Neural crest cell (in vitro differentiated cells): ENCODE measurements around the gene ZNF787. TPM values are rescaled to one million over a fixed set of nuclear protein-coding genes. Genes with fewer than 3 reads are reported as not detected.

Source experiments
- DNase-seq: peaks from one replicate; pipeline ENCODE4 v3.0.0; 2021; ENCODE audit warnings: low read depth, mixed read lengths, low spot score
- H3K27ac Mint-ChIP-seq: one replicate; pipeline ENCODE4 v1.8.0; 2021; ENCODE audit warnings: mild to moderate bottlenecking, mixed read lengths; ENCODE audit not compliant: unreplicated experiment
- H3K27me3 Mint-ChIP-seq: 2 replicates; pipeline ENCODE4 v1.8.0; 2021; ENCODE audit warnings: low read depth, mild to moderate bottlenecking, mixed read lengths
- H3K36me3 Mint-ChIP-seq: 2 replicates; pipeline ENCODE4 v1.8.0; 2021; ENCODE audit warnings: low read depth, mild to moderate bottlenecking, mixed read lengths
- H3K4me1 Mint-ChIP-seq: 2 replicates; pipeline ENCODE4 v1.8.0; 2021; ENCODE audit warnings: mixed read lengths
- H3K4me3 Mint-ChIP-seq: one replicate; pipeline ENCODE4 v1.8.0; 2021; ENCODE audit warnings: mild to moderate bottlenecking, mixed read lengths
- H3K9me3 Mint-ChIP-seq: 2 replicates; pipeline ENCODE4 v1.8.0; 2021; ENCODE audit warnings: mixed read lengths
- CTCF ChIP-seq: fragments of 200-600 bp; sonication (generic); conservative IDR thresholded peaks from 2 replicates; pipeline ENCODE4 v1.5.0; 2021; ENCODE audit warnings: antibody characterized with exemption, mild to moderate bottlenecking
- total RNA-seq: library from RNA; stranded (reverse); gene quantifications from 2 replicates; pipeline ENCODE4 v1.2.1, GENCODE V29; 2021

The ZNF787 gene
- total RNA-seq, 1 donor from 2014 or later = 48.1 TPM

- no peak for TF ChIP-seq CTCF
- Mint-ChIP-seq H3K27me3 (no peaks in the 10 kb centered on the region), H3K4me1 (peaks cover 55% of the 10 kb centered on the region), H3K9me3 (no peaks in the 10 kb centered on the region), H3K27ac (no peak overlapping the region), H3K4me3 (no peak overlapping the region), H3K36me3 (no peaks in the 10 kb centered on the region)
- DNase-seq = no peak
Measured at GRCh38 chr19:56115490-56115889, 5.6 kb downstream of the ZNF787 start.

GRCh38 chr19:56114778-56115110 lies 6.4 kb downstream of the ZNF787 start:
- Mint-ChIP-seq H3K27me3 (no peaks in the 10 kb centered on the region), H3K4me3 (peak overlapping the region; percentile 34), H3K36me3 (no peaks in the 10 kb centered on the region), H3K4me1 (peaks cover 53% of the 10 kb centered on the region), H3K27ac (peak overlapping the region; percentile 64), H3K9me3 (no peaks in the 10 kb centered on the region)
- DNase-seq = no peak
- TF ChIP-seq CTCF = no peak

- peak overlapping the region; percentile 81 for H3K27ac Mint-ChIP-seq
- TF ChIP-seq CTCF = no peak
- H3K27me3 Mint-ChIP-seq = no peaks in the 10 kb centered on the region
- no peaks in the 10 kb centered on the region for H3K9me3 Mint-ChIP-seq
- no peak for DNase-seq
- H3K36me3 Mint-ChIP-seq = no peaks in the 10 kb centered on the region
- H3K4me1 Mint-ChIP-seq = peaks cover 48% of the 10 kb centered on the region
- peak overlapping the region; percentile 34 for H3K4me3 Mint-ChIP-seq
Measured at GRCh38 chr19:56114051-56114777, 6.9 kb downstream of the ZNF787 start.

GRCh38 chr19:56113074-56113632 lies 7.9 kb downstream of the ZNF787 start:
- DNase-seq = no peak
- Mint-ChIP-seq H3K4me3 (peak overlapping the region; percentile 62), H3K27ac (peak overlapping the region; percentile 57), H3K9me3 (no peaks in the 10 kb centered on the region), H3K4me1 (peaks cover 45% of the 10 kb centered on the region), H3K36me3 (no peaks in the 10 kb centered on the region), H3K27me3 (no peaks in the 10 kb centered on the region)
- no peak for TF ChIP-seq CTCF

GRCh38 chr19:56112313-56112709 lies 8.8 kb downstream of the ZNF787 start:
- no peak for DNase-seq
- Mint-ChIP-seq H3K9me3 (no peaks in the 10 kb centered on the region), H3K27me3 (no peaks in the 10 kb centered on the region), H3K4me3 (peak overlapping the region; percentile 44), H3K36me3 (no peaks in the 10 kb centered on the region), H3K27ac (peak overlapping the region; percentile 62), H3K4me1 (peaks cover 45% of the 10 kb centered on the region)
- no peak for TF ChIP-seq CTCF
